ENCODE results near the gene SELENOO.
"Not testable (repeated sequence)": the region's sequence is repeated elsewhere in the genome, so short reads cannot be mapped to it uniquely, and the experiment has no call there.

The SELENOO gene

DNA sequence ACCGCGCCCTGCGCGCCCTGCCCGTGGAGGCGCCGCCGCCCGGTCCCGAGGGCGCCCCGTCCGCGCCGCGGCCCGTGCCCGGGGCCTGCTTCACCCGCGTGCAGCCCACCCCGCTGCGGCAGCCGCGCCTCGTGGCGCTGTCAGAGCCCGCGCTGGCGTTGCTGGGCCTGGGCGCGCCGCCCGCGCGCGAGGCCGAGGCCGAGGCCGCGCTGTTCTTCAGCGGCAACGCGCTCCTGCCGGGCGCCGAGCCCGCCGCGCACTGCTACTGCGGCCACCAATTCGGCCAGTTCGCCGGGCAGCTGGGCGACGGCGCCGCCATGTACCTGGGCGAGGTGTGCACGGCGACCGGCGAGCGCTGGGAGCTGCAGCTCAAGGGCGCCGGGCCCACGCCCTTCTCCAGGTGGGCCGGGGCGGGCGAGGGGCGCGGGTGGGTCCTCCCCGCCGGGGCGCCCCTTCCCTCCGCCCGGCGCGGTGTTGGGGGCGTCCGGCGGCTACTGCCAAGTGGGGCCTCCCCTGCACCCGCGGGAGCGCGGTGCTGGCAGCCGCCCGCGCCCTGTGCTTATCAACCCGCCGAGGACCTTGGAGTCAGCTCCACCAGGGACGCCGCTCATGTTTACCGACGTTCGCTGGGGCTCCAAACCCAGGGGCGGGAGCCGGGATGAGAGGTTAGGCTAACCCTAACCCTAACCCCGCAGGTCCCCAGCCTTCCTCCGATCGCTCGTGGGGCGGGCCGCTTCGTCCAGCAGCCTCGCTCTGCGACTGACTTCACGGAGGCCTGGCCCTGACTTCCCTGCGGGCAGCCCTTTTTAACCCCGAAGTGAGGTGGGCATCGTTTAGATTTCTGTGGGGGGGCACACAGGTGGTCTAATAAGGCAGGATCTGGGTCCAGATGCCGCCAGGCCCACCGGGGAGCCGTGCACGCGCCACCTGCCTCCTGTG, 649 bp downstream of the SELENOO start:
- no peak for DNase-seq

DNA sequence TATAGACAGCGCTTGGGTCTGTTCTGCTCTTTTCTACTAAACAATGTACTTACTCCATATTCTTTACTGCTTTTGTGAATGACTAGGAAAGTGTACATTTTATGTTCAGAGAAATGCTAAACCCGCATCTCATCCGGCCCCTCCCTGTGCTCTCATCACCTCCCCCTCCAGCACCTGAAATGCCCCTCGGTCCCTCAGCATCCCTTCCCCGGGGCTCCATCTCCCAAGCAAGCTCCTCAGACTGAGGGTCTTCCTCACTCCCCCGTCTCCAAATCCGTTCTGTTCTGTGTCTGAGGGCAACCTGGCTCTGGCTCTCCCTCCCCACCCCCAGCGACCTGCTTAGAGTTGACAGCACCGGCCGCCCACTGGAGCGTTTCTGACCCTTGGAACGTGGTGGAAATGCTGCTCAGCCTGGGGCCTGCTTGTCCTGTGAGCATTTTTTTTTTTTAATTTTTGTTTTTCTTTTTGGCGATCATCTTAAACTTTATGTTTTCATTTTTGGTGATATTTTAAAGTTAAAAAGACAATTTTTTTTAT, 1.4 kb downstream of the SELENOO start:
- no peak for DNase-seq

DNA sequence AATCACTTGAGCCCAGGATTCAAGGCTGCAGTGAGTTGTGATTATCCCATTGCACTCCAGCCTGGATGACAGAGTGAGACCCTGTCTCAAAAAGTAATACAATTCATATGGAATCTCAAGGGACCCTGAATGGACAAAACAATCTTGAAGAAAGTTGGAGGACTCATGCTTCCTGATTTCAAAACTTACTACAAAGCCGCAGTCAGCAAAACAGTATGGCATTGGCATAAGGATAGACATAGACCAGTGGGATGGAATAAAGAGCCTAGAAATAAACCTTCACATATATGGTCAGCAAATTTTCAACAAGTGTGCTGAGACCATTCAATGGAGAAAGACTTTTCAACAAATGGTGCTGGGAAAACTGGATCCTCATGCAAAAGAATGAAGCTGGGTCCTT, 2.5 kb downstream of the SELENOO start:
- DNase-seq = no peak

DNA sequence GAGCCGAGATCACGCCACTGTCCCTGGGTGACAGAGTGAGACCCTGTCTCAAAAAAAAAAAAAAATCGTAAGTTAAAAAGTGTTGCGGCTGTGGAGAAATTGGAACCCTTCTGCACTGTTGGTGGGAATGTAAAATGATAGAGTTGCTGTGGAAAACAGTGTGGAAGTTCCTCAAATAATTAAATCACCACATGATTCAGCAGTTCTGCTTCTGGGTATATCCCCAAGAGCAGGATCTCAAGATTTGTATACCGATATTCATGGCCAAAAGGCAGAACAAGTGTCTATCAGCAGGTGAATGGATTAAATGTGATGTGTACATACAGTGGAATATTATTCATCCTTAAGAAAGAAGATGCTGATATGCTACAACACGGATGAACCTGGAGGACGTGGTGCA, 3.8 kb downstream of the SELENOO start:
- no peak for DNase-seq

DNA sequence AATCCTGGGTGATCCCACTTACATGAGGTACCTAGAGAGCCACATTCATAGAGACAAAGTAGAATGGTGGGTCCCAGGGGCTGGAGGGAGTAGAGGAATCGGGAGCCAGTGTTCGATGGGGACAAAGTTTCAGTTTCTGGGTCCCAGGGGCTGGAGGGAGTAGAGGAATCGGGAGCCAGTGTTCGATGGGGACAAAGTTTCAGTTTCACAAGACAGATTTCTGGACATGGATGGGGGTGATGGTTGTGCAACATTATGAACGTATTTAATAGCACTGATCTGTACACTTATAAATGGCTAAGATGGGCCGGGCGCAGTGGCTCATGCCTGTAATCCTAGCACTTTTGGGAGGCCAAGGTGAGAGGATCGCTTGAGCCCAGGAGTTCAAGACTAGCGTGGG, 4.2 kb downstream of the SELENOO start:
- DNase-seq = not testable (repeated sequence)

DNA sequence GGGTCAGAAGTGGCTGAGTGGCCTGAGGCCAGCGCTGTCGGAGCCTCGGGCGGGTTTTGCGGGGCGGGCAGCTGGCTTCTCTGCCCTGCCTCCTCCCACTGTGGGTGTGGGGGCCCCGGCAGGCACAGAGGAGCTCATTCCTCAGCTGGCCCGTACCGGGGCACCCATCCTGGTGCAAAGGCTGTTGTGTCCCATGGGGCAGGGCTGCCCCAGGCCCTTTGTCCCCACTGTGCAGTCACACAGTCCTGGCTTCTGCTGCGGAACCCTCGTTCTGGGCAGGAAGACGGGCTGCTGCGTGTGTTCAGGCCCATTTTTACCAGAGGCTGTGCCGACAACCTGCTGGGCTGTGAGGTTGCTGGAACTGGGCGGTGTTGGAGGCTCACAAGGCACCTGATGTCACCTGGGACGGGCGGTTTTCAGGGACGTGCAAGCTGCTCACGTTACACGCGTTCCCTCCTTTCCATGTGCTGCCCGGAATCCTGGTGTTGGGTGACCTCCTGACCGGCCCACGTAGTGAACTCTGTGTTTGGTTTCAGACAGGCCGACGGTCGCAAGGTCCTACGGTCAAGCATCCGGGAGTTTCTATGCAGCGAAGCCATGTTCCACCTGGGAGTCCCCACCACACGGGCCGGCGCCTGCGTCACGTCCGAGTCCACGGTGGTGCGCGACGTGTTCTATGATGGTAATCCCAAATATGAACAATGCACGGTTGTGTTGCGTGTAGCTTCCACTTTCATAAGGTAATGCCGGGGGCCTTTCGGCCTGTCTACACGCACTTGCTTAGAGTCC, 5.2 kb downstream of the SELENOO start:
- no peak for DNase-seq

DNA sequence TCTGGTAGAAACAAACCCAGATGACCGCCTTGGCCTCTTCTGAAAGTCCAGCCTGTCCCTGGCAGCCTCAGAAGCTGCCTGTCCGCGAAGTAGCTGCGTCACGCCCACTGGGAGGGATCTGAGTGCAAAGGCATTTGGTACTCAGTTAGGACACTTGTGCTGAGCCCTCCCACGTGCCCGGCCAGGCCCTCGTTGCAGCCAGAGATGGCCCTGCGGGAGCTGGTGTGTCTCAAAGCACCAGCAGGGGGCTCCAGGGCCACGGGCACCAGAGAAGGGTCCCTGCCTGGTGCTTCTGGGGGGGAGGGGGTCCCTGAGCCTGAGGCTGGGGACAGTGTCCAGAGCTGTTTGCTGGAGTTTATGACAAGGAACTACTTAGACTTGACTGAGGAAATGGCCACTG, 5.8 kb downstream of the SELENOO start:
- DNase-seq = no peak

DNA sequence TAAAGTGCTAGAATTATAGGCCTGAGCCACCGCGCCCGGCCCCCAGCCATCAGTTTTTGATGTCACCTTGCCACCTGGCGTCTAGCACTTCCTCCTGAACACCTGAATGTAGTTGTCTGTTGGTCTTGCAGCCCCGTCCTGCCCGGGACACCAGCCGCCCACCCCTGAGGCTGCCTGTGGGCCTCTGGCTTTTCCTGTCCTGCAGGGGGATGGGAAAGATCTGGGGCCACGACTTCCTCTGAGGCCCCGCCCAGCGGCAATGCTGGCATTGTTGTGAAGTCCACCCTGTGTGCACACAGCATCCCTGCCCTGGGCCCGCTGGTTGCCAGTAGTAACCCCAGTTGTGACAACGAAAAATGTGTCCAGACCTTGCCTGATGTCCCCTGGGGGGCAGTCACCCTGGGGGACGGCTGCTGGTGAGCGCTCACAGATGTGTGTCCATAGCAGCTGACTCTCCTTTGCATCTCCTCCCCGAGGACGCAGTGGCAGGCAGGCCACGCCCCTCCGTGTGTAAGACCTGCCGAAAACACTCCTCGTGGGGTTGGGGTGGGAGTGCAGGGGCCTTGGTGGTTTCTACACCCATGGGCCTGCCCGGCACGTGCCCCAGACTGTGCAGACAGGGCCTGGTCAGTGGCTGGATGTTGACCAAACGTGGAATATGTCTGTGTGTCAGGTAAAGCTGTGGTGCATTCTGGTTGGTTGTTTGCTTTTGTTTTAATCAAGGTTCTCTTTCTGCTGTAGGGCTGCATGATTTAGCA, 6.8 kb downstream of the SELENOO start:
- DNase-seq = no peak

DNA sequence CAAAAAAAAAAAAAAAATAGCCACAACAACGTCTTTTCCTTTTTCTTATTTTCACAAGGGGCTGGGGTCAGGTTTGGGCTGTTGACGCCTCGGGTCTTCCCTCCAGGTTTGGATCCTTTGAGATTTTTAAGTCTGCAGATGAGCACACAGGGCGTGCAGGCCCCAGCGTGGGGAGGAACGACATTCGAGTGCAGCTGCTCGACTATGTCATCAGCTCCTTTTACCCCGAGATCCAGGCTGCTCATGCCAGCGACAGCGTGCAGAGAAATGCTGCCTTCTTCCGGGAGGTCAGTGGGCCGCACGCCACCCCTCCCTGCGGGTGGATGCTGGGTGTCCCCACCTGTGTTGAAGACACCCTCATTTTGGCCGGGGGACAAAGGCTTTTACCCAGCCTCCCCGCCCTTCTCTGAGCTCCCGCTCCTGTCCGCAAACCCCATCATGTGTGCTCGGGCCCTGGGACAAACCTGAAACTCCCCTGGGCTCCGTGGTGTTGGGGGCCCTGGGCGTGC, 7.7 kb downstream of the SELENOO start:
- DNase-seq = no peak

DNA sequence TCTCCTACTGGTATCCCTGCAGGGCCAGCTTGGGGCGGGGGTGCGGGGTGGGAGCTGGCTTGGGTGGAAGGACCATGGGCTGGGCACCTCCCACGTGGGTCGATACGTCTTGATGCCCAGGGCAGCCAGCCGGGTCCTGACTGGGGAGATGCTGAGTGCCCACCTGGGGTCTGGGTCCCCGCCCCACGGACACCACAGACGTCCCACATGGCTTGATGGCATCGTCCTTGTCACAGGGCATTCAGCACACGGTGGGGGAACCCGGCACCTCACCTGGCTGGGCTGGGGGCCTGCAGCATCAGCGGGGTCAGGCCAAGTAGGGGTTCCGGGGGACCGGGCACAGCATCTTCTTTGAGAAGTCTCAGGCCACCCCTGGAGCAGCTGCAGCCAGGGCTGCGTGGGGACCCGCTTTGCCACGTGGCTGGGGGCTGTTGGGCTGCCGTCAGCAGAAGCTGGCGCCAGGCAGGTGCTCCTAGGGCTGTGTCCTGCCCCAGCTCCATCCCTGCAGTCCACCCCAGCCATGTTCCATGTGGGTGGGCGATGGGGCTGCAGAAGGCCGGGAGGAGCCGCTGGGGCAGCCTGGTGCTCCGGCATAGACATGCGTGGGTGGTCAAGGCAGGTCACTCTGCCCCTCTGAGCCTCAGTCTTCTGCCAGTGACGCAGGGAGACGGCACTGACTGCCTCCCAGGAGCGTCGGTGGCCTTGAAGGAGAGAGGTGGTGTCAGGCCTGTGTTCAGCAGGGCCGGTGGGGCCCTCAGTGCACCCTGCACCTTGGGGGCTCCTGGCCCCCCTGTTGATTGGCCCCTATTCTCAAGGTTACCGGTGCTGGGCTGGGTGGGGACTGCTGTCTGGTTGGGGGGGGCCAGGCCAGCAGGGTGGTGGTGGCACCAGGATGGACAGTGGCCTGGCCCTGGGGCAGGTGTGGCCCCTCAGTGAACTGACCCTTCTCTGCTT, 8.4 kb downstream of the SELENOO start:
- no peak for DNase-seq

DNA sequence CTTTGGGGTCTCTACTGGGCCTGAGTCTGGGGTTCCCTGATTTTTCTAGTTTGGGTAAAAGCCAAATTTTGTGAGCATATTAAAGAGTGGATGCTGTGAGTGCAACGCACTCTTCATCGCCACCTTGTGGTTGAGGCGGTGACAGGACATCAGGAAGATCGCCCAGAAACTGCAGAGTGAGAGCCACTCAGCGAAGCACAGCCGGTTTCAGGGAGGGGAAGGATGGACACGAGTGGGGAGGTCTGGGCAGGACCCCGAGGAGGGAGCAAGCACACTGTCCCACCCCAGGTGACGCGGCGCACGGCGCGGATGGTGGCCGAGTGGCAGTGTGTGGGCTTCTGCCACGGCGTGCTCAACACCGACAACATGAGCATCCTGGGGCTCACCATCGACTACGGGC, 9.1 kb downstream of the SELENOO start:
- no peak for DNase-seq

DNA sequence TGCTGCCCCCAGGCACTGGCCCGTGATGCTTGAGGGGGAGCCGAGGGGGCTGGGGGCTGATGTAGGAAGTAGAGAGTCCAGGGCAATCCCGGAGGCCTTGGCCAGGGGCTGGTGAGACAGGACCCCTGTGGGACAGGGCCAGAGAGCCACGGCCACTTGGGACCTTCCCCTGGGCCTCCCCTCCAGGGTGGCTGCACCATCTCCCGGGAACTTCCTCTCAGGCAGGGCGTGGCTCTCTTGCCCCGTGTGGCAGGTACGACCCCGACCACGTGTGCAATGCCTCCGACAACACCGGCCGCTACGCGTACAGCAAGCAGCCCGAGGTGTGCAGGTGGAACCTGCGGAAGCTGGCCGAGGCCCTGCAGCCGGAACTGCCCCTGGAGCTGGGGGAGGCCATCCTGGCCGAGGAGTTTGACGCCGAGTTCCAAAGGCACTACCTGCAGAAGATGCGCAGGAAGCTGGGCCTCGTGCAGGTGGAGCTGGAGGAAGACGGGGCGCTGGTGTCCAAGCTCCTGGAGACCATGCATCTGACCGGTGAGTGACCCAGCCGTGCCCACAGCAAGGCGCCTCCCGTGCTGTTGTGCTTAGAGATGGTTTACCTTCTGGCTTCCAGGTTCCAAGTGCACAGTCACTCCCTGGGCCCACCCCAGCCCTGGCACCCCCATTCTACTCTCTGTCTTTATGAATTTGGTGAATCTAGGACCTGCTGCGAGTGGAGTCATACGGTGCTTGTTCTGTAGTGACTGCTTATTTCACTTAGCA, 9.7 kb downstream of the SELENOO start:
- no peak for DNase-seq

DNA sequence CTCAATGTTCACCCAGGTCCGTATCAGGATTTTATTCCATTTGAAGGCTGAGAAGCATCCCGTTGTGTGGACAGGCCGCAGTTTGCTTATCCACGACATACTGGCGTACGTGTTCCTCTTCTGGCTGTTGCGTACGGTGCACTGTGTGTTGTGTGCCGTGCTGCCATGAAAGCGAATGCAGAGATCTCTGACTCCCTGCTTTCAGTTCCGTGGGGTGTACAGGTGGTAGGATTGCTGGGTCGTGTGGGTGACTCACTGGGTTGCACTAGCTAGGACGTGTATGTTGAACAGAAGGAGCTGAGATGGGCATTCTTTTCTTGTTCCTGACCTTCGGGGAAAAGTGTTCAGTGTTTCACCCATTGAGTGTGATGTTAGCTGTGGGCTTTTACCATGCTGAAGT, 10.3 kb downstream of the SELENOO start:
- DNase-seq = no peak

DNA sequence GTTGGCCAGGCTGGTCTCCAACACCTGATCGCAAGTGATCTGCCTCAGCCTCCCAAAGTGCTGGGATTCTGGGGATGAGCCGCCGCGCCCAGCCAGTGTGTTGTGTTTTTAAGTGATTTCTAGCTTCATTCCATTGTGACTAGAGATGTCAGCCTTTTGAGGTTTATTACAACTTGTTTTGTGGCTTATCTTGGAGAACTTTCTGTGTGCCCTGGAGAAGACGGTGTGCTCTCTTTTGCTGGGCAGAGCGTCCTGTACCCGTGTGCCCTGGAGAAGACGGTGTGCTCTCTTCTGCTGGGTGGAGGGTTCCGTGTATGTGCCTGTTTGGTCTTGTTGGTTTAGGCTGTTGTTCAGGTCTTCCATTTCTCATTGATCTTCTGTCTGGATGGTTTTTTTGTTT, 12.5 kb downstream of the SELENOO start:
- no peak for DNase-seq

DNA sequence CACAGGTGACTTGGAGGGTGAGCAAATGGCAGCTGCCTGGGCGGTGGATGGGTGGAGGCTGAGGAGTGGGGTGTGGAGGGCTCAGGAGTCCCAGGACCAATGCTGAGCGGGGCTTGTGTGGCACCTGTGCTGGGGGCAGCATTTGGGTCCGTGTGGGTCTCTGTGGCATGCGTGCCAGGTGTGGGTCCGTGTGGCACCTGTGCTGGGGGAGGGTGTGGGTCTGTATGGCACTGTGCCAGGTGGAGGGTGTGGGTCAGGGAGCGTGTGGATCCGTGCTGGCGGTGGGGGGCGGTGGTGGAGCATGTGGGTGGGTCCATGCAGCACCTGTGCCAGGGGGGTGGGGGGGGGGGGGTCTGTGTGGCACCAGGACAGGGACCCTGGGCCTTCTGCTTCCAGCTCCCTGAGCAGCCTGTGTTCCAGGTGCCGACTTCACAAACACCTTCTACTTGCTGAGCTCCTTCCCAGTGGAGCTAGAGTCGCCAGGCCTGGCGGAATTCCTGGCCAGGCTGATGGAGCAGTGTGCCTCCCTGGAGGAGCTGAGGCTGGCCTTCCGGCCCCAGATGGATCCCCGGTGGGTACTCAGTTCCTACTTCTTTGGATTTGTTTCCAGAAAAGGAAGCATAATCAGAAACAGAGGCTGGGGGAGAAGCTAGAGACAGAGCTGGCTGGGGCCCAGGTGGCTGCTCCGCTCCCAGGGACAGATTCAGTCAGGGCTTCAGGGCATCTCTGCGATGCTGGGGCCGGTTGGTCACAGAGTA, 14.7 kb downstream of the SELENOO start:
- DNase-seq = no peak

DNA sequence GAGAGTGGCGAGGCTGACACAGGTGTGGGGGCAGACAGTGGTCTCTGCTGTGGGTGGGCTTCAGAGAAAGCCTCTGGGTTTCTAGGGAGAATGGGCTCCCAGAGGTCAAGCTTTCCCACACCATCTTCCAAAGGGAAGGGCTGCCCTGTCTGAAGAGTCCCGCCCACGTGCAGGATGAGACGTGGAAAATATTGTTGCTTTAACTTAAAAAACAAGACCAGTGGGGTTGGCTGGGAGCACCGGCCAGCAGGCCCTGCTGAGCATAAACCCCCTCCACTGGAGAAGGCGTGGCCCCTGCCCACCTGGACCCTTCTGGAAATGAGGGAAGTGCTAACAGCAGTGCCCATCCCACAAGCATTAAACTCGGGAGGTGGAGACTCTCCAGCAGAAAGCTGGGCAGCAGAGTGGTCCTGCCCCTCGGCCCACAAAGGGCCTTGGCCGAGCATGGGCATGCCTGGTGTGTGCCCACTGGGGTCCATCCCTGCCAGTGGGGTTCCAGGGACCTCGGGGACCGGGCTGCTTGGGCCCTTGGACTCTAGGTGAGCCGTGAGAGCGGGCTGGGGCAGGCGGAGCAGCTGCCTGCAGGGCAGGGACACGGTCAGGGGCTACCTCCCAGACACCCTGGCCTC, 15.4 kb downstream of the SELENOO start:
- DNase-seq = no peak

DNA sequence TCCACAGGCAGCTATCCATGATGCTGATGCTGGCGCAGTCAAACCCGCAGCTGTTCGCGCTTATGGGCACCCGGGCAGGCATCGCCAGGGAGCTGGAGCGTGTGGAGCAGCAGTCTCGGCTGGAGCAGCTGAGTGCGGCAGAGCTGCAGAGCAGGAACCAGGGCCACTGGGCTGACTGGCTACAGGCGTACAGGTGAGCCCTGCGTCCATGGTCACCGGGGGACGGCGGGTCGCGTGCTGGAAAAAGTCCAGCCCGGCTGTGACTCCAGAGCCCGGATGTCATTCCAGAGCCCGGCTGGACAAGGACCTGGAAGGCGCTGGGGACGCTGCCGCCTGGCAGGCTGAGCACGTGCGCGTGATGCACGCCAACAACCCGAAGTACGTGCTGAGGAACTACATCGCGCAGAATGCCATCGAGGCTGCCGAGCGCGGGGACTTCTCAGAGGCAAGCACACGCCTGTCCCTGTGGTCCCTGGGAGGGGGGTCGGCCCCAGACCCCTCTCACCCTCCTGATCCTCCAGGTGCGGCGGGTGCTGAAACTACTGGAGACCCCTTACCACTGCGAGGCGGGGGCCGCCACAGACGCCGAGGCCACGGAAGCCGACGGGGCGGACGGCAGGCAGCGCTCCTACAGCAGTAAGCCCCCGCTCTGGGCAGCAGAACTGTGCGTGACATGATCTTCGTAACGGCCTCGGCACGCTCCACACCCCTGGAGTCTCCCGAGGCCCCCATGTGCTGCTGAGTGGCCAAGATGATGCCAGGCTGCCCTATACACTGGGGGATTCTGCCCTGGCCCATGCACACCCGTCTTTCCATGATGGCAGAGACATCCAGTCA, 16.1 kb downstream of the SELENOO start:
- no peak for DNase-seq

DNA sequence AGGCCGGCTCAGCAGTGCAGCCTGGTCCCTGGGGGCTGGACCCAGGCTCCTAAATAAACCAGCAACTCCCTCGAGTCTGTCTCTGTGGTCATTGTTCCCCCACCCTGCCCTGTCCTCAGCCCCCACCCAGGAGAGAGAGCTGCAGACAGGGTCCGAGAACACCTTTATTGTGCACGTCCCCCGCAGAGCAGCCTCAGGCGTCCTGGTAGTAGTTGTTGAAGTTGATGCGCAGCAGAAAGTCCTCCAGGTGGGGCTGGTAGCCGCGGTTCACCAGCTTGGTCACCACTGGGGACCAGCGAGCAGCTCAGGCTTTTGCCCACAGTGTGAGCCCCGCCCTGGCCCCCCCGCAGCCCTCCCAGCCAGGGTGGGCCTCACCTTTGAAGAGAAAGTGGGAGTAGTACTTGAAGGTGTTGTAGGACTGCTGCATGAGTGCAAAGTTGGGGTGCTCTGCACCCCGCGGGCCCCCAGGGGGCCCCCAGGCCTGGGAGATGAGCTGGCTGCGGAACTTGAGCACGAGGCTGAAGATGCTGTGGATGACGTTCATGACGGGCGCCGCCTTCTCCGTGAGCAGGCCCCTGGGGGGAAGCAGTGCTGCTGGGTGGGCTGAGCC, 16.8 kb downstream of the SELENOO start:
- no peak for DNase-seq
